KOPT-K1 (cell line): ENCODE measurements around the gene CD28.

Experiments used
- H3K27ac ChIP-seq: fragments of 200-600 bp; sonication (generic); 2 replicates; pipeline ENCODE4 v1.5.1; 2016; ENCODE audit warnings: antibody characterized with exemption, mild to moderate bottlenecking, low read depth, low read length; ENCODE audit not compliant: poor library complexity, severe bottlenecking
- H3K36me3 ChIP-seq: fragments of 200-600 bp; sonication (generic); 2 replicates; pipeline ENCODE4 v1.5.1; 2017; ENCODE audit warnings: antibody characterized with exemption, mild to moderate bottlenecking, low read length, moderate library complexity; ENCODE audit not compliant: insufficient read depth
- H3K9me3 ChIP-seq: fragments of 200-600 bp; sonication (generic); 2 replicates; pipeline ENCODE4 v1.5.1; 2017; ENCODE audit warnings: antibody characterized with exemption, low read length, mild to moderate bottlenecking; ENCODE audit not compliant: insufficient read depth, poor library complexity, severe bottlenecking

The CD28 gene

GRCh38 chr2:203679401-203679800 lies 27.0 kb upstream of the CD28 start:
- Histone ChIP-seq H3K9me3 (no peaks in the 10 kb centered on the region), H3K27ac (no peak overlapping the region), H3K36me3 (no peaks in the 10 kb centered on the region)

GRCh38 chr2:203681978-203682377 lies 24.5 kb upstream of the CD28 start:
- no peaks in the 10 kb centered on the region for H3K9me3 ChIP-seq
- no peak overlapping the region for H3K27ac ChIP-seq
- H3K36me3 ChIP-seq, result no peaks in the 10 kb centered on the region

- no peaks in the 10 kb centered on the region for H3K9me3 ChIP-seq
- H3K27ac ChIP-seq, result no peak overlapping the region
- H3K36me3 ChIP-seq, result no peaks in the 10 kb centered on the region
These were observed 23.7 kb upstream of the CD28 start for GRCh38 chr2:203682688-203683130.

GRCh38 chr2:203683421-203683820 lies 23.0 kb upstream of the CD28 start:
- Histone ChIP-seq H3K9me3 (no peaks in the 10 kb centered on the region), H3K27ac (no peak overlapping the region), H3K36me3 (no peaks in the 10 kb centered on the region)

GRCh38 chr2:203683932-203684556 lies 22.4 kb upstream of the CD28 start:
- H3K36me3 ChIP-seq, result no peaks in the 10 kb centered on the region
- no peak overlapping the region for H3K27ac ChIP-seq
- no peaks in the 10 kb centered on the region for H3K9me3 ChIP-seq

- Histone ChIP-seq H3K9me3 (no peaks in the 10 kb centered on the region), H3K27ac (no peak overlapping the region), H3K36me3 (no peaks in the 10 kb centered on the region)
These were observed 21.3 kb upstream of the CD28 start for GRCh38 chr2:203685081-203685621.

- Histone ChIP-seq H3K27ac (no peak overlapping the region), H3K36me3 (no peaks in the 10 kb centered on the region), H3K9me3 (no peaks in the 10 kb centered on the region)
These were observed 20.5 kb upstream of the CD28 start for GRCh38 chr2:203685789-203686420.

GRCh38 chr2:203687165-203687564 lies 19.3 kb upstream of the CD28 start:
- no peaks in the 10 kb centered on the region for H3K36me3 ChIP-seq

GRCh38 chr2:203688798-203689197 lies 17.6 kb upstream of the CD28 start:
- Histone ChIP-seq H3K9me3 (no peaks in the 10 kb centered on the region), H3K36me3 (no peaks in the 10 kb centered on the region), H3K27ac (peak overlapping the region; percentile 59)

More at GRCh38 chr2:203687165-203687564, 19.3 kb upstream of the CD28 start:
- Histone ChIP-seq H3K9me3 (no peaks in the 10 kb centered on the region), H3K27ac (no peak overlapping the region)

- peak overlapping the region; percentile 59 for H3K27ac ChIP-seq
These were observed 16.9 kb upstream of the CD28 start for GRCh38 chr2:203689426-203690116.

GRCh38 chr2:203690117-203690431 lies 16.4 kb upstream of the CD28 start:
- H3K27ac ChIP-seq, result peak overlapping the region; percentile 59
- H3K36me3 ChIP-seq, result no peaks in the 10 kb centered on the region
- no peaks in the 10 kb centered on the region for H3K9me3 ChIP-seq

More at GRCh38 chr2:203689426-203690116, 16.9 kb upstream of the CD28 start:
- no peaks in the 10 kb centered on the region for H3K36me3 ChIP-seq
- H3K9me3 ChIP-seq, result no peaks in the 10 kb centered on the region

- Histone ChIP-seq H3K27ac (peak overlapping the region; percentile 59), H3K36me3 (no peaks in the 10 kb centered on the region), H3K9me3 (no peaks in the 10 kb centered on the region)
These were observed 15.9 kb upstream of the CD28 start for GRCh38 chr2:203690441-203691047.

GRCh38 chr2:203691149-203691548 lies 15.3 kb upstream of the CD28 start:
- Histone ChIP-seq H3K36me3 (no peaks in the 10 kb centered on the region), H3K9me3 (no peaks in the 10 kb centered on the region), H3K27ac (no peak overlapping the region)

- Histone ChIP-seq H3K36me3 (no peaks in the 10 kb centered on the region), H3K9me3 (no peaks in the 10 kb centered on the region), H3K27ac (no peak overlapping the region)
These were observed 14.3 kb upstream of the CD28 start for GRCh38 chr2:203692031-203692710.
